Omental fat pad (tissue), 4 donors: Measurements from ENCODE around the gene TIMM22. TPM values are rescaled to one million over a fixed set of nuclear protein-coding genes. Genes with fewer than 3 reads are reported as not detected.

Experiments
- ATAC-seq: fragments of 150-250 bp; one replicate; pipeline ENCODE4 v1.9.1; 2016; ENCODE audit warnings: mild to moderate bottlenecking, moderate library complexity; ENCODE audit not compliant: low FRiP score
- DNase-seq: peaks from one replicate; pipeline ENCODE4 v3.0.0-alpha.2; 2019; ENCODE audit warnings: low spot score
- CTCF ChIP-seq, 3 donors: fragments of 450-650 bp; IDR thresholded peaks; one replicate each; pipeline ENCODE4 v1.5.1; 2016 to 2017; ENCODE audit warnings: antibody characterized with exemption in 3 of 3, mild to moderate bottlenecking in 3 of 3, moderate library complexity in 2 of 3
- total RNA-seq, 4 donors: library from RNA; depleted of rRNA; stranded (reverse); fragments of >200 nt; gene quantifications; one replicate each; pipeline ENCODE4 v1.1.0, GENCODE V29; 2016

Gene TIMM22
- total RNA-seq, 4 donors from 2014 or later: 10.9 to 18.3 (median 13.4) TPM

DNA sequence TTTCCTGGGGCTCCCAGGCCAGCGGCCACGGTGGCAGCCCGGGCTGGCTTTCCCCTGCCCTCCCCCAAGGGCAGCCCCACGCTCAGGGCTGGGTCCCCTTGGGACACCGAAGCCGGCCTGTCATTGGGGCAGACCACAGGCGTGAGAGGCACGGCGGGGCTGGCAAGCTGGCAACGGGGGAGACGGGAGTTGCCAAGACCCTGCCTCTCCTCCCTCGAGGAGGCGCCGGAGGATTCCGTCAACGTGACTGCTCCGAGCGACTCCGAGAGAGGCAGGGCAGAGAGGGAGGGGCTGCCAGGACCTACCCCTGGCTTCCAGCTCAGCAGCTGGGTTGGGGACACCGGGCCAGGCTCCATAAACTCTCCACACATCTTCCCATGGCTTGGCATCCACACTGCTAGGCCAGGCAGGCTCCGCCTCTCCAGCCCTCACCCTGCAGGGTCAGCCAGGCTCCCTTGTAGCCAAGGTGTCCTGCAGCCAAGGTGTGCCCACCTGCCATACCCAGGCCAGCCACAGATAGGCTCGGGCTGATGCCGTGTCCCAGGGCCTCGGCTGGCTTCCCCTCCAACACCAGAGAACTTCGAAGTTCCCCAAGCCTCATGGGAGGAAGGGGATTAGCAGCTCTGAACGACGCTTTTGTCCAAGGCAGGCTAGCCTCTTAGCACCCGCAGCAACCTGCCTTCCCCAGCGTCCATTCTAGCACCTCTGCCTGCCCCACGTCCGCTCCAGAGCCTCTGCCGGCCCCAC lies 25.5 kb downstream of the TIMM22 start:
- no peak for TF ChIP-seq CTCF (IDR thresholded peaks at IDR 0.05)
- ATAC-seq (no peak), DNase-seq (no peak)

GRCh38 chr17:1024076-1024475 lies 27.1 kb downstream of the TIMM22 start:
- DNase-seq (no peak), ATAC-seq (no peak)
- no peak for TF ChIP-seq CTCF (IDR thresholded peaks at IDR 0.05)

DNA sequence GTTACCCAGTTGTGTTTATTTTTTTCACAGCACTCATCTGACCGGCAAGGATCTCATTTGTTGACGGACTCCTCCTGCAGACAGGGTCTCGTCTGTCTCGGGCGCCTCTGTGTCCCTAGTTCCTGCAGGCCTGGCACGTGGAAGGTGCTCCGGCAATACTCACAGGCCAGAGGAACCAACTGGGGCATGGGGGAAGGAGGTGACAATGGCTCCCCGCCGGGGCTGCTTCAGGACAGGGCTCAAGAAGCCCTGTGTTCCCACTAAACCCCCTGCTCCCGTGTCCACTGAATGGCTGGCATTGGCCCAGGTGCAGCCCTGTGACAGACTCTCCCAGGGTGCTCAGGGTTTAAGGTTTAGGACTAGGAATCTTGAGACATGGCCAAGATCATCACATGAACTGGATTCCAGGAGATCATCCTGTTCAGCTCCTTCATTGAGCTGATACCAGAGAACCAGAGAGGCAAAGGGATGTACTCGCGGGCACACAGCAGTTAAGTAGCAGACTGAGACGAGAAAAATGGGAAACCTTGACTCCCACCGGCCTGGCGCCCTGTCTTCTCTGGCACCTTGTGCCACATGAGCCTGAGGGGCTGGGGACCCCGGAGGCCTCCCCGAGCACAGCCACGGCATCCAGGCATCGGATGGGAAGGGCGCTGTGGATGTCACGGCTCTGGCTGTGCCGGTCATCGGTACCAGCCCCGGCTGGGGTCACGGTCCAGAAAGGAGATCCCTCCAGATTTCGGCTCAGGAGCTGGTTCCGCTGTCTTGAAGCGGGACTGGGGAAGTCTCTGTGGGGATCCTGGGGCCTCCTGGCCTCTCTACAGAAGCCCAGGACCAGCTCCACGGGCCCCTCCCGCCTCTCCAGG lies 29.0 kb downstream of the TIMM22 start:
- ATAC-seq: no peak
- no peak for TF ChIP-seq CTCF (IDR thresholded peaks at IDR 0.05)

GRCh38 chr17:1026599-1026975 lies 29.7 kb downstream of the TIMM22 start:
- ATAC-seq (no peak), DNase-seq (no peak)
- TF ChIP-seq CTCF (IDR thresholded peaks at IDR 0.05): no peak

More for the DNA sequence above, 29.0 kb downstream of the TIMM22 start:
- no peak for DNase-seq

DNA sequence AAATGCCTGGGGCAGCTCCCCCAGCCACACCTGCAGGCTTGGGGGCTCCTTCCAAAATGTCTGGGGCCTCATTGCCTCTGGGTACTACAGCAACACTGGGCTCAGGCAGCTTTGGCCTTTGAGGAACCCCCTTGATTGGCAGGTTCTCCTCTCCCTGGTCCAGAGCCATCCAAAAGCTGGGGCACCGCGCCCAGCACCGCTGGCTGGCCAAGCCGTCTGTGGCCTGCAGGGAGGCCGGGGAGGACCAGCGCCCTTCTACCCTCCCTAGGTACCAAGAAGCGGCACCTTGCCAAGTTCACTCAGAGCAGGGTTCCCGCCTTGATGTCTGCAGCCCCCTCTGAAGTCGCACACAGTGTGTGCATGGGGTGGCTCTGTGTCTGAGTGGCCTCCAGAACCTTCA lies 30.1 kb downstream of the TIMM22 start:
- TF ChIP-seq CTCF (IDR thresholded peaks at IDR 0.05): no peak
- DNase-seq (no peak), ATAC-seq (no peak)

- ATAC-seq (no peak), DNase-seq (no peak)
- TF ChIP-seq CTCF (IDR thresholded peaks at IDR 0.05): no peak
These were observed 32.4 kb downstream of the TIMM22 start for GRCh38 chr17:1029196-1029921.
